Rectal smooth muscle tissue (tissue), 1 donor: ENCODE results near the gene B4GALNT3.

Experiments used
- H3K27ac ChIP-seq: one replicate; pipeline ENCODE4 v1.7.0; 2013; ENCODE audit warnings: low read depth, low read length, inconsistent platforms
- H3K27me3 ChIP-seq: one replicate; pipeline ENCODE4 v1.7.0; 2013; ENCODE audit warnings: low read length; ENCODE audit not compliant: control insufficient read depth, insufficient read depth
- H3K36me3 ChIP-seq: one replicate; pipeline ENCODE4 v1.7.0; 2013; ENCODE audit warnings: low read length; ENCODE audit not compliant: control insufficient read depth, insufficient read depth
- H3K4me1 ChIP-seq: one replicate; pipeline ENCODE4 v1.7.0; 2013; ENCODE audit warnings: low read length; ENCODE audit not compliant: control insufficient read depth, insufficient read depth
- H3K4me3 ChIP-seq: one replicate; pipeline ENCODE4 v1.7.0; 2013; ENCODE audit warnings: low read length
- H3K9ac ChIP-seq: one replicate; pipeline ENCODE4 v1.7.0; 2013; ENCODE audit warnings: low read length

Gene B4GALNT3

DNA sequence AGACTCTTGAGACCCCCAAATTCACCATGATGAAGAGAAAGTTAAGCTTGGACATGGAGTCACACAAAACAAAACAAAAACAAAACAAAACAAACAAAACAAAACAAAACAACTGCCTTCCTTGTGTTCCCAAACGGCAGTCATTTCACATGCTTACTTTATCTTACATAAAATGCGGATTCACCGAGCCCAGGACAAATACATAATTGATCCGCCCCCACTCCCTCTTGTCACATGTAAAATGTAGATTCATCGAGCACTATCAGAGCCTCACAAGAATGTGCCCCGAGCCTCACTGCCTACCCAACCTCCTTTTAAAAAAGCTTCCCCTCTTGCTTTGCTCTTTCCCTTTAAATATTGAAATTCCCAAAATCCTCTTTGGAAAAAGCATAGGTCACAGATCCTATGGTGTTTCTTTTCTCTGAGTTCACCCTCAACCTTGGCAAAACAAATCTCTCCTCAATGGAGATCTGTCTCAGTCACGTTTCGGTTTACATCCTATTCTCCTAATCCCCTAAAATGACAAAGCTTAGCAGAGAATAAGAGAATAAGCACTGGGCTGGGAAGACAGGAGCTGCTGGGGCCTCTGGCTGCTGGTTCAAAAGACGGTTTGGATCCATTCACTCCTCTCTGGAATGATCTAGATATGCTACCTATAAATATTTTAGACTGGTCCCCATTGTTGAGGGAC, 119.8 kb downstream of the B4GALNT3 start:
- H3K27ac ChIP-seq = no peak overlapping the region
- H3K27me3 ChIP-seq = no peaks in the 10 kb centered on the region
- no peak overlapping the region for H3K9ac ChIP-seq
- H3K4me1 ChIP-seq = peaks cover 3% of the 10 kb centered on the region
- no peak overlapping the region for H3K4me3 ChIP-seq
- H3K36me3 ChIP-seq = no peaks in the 10 kb centered on the region

DNA sequence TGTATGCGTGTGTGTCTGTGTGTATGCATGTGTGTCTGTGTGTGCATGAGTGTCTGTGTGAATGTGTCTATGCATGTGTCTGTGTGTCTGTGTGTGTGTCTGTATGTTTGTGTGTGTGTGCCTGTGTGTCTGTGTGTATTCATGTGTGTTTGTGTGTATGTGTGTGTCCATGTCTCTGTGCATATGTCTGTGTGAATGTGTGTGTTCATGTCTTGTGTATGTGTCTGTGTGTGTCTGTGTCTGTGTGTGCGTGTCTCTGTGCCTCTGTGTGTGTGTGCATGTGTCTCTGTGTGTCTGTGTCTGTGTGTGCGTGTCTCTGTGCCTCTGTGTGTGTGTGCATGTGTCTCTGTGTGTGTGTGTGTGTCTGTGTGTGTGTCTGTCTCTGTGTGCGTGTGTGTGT, 121.1 kb downstream of the B4GALNT3 start:
- H3K4me3 ChIP-seq = no peak overlapping the region
- H3K9ac ChIP-seq = no peak overlapping the region
- H3K4me1 ChIP-seq = peaks cover 3% of the 10 kb centered on the region
- H3K27ac ChIP-seq = no peak overlapping the region
- H3K36me3 ChIP-seq = no peaks in the 10 kb centered on the region
- H3K27me3 ChIP-seq = no peaks in the 10 kb centered on the region

DNA sequence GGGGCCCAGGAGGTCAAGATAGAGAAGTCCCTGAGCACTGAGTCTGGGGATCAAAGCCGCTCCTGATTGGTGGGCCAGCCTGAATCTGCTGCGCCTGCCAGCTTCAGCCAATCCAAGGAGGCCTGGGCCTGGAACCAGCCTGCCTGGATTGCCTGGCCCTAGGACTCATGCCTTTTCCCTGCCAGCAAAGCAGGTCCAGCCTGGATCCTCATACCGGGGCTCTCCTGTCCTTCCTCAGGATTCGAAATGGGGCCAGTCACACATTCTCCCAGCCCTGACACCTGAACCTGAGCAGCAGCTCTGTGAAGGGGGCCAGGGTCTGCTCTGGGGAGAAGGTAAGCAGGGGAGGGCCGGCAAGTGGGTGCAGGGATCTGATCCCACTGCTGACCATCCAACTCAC, 121.6 kb downstream of the B4GALNT3 start:
- Histone ChIP-seq H3K27me3 (no peaks in the 10 kb centered on the region), H3K4me1 (peaks cover 1% of the 10 kb centered on the region), H3K4me3 (no peak overlapping the region), H3K9ac (no peak overlapping the region), H3K36me3 (no peaks in the 10 kb centered on the region), H3K27ac (no peak overlapping the region)

DNA sequence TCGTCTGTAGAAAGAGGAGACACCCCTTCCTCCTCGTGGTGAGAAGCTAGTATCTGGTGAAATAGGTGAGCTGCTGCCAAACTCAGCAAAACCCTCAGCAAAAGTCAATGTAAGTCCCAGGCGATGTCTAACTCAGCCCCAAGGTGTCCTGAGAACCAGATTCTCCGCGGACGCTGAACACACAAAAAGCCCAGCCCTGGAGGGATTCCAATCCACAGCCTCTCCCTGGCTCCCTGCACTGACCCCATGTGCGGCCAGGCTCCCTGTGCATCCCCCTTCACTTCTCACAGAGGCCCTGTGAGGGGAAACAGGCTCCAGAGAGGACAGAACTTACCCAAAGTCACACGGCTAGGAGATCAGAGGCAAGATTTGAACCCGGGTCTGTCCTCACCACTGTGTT, 122.0 kb downstream of the B4GALNT3 start:
- H3K4me1 ChIP-seq = no peaks in the 10 kb centered on the region
- no peaks in the 10 kb centered on the region for H3K36me3 ChIP-seq
- no peak overlapping the region for H3K4me3 ChIP-seq
- no peaks in the 10 kb centered on the region for H3K27me3 ChIP-seq
- H3K9ac ChIP-seq = no peak overlapping the region
- H3K27ac ChIP-seq = no peak overlapping the region

GRCh38 chr12:583251-583869, 123.6 kb downstream of the B4GALNT3 start:
- Histone ChIP-seq H3K27ac (no peak overlapping the region), H3K36me3 (no peaks in the 10 kb centered on the region), H3K4me3 (no peak overlapping the region), H3K9ac (no peak overlapping the region), H3K4me1 (no peaks in the 10 kb centered on the region), H3K27me3 (no peaks in the 10 kb centered on the region)

DNA sequence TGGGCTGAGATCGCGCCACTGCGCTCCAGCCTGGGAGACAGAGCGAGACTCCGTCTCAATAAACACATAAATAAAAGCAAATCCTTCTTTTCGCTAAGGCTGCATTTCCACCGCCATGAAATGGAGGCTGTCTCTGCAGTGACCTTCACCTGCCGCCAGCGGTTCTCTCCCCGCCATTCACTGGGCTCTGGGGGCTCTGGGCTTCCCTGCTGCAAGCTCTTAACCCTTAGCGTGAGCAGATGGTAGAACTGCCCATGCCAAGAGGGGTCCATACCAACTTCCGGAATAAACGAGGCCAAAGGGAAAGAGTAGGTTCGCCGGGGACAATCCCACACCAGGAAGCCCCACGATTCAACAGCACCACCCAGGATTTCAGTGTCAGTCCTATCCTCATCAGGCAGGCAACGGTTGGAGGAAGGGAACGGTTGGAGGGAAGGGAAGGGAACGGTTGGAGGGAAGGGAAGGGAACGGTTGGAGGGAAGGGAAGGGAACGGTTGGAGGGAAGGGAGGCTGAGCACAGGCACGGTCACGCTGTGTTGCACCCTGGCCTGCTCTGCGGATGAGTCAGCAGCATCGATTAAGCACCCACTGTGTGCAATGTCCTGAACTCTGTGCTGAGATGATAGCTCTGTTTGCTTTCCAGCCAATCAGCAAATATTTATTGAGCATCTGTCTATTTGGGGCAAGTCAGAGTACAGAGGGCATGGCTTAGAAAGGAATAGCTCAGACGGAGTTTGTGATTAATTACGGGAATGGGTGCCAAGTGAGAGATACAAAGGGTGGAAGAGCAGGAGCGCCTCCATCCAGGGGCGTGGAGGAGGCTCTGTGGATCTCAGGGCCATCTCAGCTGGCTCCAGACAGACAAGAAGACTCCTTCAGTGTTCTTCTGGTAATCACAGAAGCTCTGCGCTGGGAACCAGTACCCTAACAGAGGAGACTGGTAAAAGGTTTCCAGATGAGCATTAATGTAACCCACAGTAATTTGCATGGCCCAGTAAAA, 125.6 kb downstream of the B4GALNT3 start:
- Histone ChIP-seq H3K27ac (no peak overlapping the region), H3K9ac (no peak overlapping the region)

GRCh38 chr12:586318-587071, 126.8 kb downstream of the B4GALNT3 start:
- no peak overlapping the region for H3K9ac ChIP-seq
- H3K27ac ChIP-seq = no peak overlapping the region
- no peaks in the 10 kb centered on the region for H3K27me3 ChIP-seq
- H3K4me3 ChIP-seq = no peak overlapping the region
- no peaks in the 10 kb centered on the region for H3K4me1 ChIP-seq
- no peaks in the 10 kb centered on the region for H3K36me3 ChIP-seq

More for the DNA sequence above, 125.6 kb downstream of the B4GALNT3 start:
- no peaks in the 10 kb centered on the region for H3K27me3 ChIP-seq
- no peaks in the 10 kb centered on the region for H3K4me1 ChIP-seq
- no peak overlapping the region for H3K4me3 ChIP-seq
- H3K36me3 ChIP-seq = no peaks in the 10 kb centered on the region

DNA sequence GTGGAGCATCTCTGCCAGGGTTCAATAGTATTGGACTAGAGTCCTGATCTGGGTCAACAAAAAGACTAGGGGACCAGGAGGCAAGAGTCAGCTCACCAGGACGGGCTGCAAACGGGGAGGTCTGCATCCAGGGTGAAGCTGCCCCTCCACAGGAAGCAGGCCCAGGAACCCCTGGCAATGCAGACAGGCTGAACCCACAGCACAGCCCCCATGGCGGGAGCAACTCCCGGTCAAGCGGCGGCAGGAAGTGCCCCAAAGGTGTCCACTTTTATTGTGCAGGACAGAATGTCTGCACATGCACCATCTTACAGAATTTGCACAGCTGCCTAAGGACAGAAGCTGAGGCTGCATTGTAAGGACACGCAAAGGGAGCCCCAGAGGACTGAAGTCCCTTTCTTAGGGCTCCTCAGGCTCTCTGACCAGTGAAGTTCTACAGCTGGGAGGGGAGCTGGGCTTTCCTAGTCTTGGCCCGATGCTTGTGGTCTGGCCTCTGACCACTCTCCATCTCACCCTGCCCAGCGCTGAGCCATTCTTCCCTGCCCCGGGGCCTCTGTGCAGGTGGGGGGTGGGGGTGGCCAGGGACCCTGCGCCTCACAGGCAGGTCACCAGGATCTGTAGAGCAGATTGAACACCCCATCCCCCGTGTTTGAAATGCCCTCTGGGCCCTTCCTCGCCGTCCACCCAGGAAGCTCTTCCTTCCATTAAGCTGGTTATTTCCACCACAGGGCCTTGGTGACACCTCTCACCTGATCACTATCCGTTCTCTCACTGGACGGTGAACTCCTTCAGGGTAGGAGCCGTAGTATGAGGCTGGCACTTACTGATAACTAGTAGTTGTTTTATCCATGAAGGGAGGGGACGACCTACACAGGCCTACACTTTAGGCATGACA, 127.6 kb downstream of the B4GALNT3 start:
- H3K4me1 ChIP-seq = no peaks in the 10 kb centered on the region
- H3K27me3 ChIP-seq = no peaks in the 10 kb centered on the region
- H3K27ac ChIP-seq = no peak overlapping the region

DNA sequence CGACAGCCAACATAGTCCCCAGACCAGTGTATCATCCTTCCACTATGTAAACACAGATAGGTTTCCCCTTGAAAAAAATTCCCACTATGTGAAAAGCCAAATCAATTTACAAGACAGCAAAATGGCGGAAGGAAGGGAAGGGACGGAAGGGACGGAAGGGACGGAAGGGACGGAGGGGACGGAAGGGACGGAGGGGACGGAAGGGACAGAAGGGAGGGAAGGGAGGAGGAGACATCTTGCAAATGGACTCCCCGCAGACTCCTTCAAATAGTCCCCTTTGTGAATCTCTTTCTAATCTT, 128.2 kb downstream of the B4GALNT3 start:
- no peak overlapping the region for H3K9ac ChIP-seq
- no peaks in the 10 kb centered on the region for H3K4me1 ChIP-seq
- no peak overlapping the region for H3K27ac ChIP-seq
- H3K27me3 ChIP-seq = no peaks in the 10 kb centered on the region
- no peaks in the 10 kb centered on the region for H3K36me3 ChIP-seq
- no peak overlapping the region for H3K4me3 ChIP-seq

More for the DNA sequence above, 127.6 kb downstream of the B4GALNT3 start:
- Histone ChIP-seq H3K4me3 (no peak overlapping the region), H3K36me3 (no peaks in the 10 kb centered on the region), H3K9ac (no peak overlapping the region)

- H3K9ac ChIP-seq = no peak overlapping the region
- no peaks in the 10 kb centered on the region for H3K27me3 ChIP-seq
- H3K36me3 ChIP-seq = no peaks in the 10 kb centered on the region
- H3K4me1 ChIP-seq = no peaks in the 10 kb centered on the region
- H3K27ac ChIP-seq = no peak overlapping the region
- no peak overlapping the region for H3K4me3 ChIP-seq
These were observed 128.9 kb downstream of the B4GALNT3 start for GRCh38 chr12:588646-589045.

DNA sequence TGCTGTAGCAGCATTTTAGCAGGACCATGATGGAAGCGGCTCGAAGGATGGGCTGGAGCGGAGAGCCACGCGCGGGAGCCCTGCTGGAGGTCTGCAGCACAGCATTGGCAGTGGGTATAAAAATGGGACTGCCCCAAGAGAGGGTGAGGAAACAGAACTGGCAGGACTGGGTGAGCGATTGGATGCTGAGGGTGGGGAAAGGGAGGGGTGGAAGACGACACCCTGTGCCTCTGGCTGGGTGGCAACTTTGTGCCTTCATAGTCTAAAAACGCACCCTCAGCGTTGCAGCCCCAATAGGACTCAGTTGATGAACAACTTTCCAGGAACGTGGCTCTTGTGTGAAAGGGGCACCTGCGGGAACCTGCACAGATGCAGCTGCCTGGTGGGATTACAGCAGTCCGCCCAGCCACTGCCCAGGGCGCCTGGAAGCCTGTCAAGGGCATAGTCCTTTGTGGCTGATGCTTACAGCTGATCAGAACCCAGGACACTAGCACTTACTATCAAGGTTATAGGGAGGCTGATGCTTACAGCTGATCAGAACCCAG, 130.5 kb downstream of the B4GALNT3 start:
- H3K9ac ChIP-seq = no peak overlapping the region
- H3K27ac ChIP-seq = no peak overlapping the region
- H3K4me1 ChIP-seq = no peaks in the 10 kb centered on the region
- no peak overlapping the region for H3K4me3 ChIP-seq
- no peaks in the 10 kb centered on the region for H3K27me3 ChIP-seq
- no peaks in the 10 kb centered on the region for H3K36me3 ChIP-seq
